Measurements from ENCODE around the gene ATP6V1G2.
"Not testable (repeated sequence)": the region's sequence is repeated elsewhere in the genome, so short reads cannot be mapped to it uniquely, and the experiment has no call there.

ATP6V1G2 gene

DNA sequence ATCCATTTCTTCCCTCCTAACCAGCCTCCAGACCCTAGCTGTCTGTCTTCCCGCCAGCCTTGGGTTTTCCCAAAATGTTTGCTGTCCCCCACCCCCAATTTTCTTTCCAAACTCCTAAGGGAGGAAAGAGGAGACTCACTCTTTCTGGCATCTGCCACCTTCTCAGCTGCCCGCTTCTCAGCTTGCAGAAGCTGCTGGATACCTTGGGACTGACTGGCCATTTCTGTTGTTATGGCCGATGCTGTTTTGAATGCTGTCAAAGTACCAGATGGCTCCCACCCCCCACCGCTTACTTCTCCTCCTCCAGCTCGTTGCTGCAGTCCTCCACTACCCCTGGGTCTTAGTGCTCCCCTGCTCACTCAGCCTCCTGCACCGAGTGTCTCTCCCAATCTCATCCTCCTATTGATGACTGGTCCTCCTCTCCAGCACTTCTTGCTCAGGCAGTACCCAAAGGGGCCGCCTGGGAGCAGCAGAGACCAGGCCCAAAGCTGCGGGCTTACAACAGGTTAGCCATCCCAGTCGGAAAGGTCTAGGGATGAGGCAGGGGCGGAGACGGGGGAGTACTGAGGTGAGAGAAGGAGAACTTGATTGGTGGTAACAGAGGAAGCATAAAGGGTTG lies at the start of gene ATP6V1G2:
ATP6V1G2 (minus strand) TSS at position 270 of the 619 bp plus-strand sequence; CDS start at position 221, 49 bp downstream.
- peak; percentile 94 for DNase-seq (ENCODE audit: low read depth)
- TF ChIP-seq, protein P1, sequence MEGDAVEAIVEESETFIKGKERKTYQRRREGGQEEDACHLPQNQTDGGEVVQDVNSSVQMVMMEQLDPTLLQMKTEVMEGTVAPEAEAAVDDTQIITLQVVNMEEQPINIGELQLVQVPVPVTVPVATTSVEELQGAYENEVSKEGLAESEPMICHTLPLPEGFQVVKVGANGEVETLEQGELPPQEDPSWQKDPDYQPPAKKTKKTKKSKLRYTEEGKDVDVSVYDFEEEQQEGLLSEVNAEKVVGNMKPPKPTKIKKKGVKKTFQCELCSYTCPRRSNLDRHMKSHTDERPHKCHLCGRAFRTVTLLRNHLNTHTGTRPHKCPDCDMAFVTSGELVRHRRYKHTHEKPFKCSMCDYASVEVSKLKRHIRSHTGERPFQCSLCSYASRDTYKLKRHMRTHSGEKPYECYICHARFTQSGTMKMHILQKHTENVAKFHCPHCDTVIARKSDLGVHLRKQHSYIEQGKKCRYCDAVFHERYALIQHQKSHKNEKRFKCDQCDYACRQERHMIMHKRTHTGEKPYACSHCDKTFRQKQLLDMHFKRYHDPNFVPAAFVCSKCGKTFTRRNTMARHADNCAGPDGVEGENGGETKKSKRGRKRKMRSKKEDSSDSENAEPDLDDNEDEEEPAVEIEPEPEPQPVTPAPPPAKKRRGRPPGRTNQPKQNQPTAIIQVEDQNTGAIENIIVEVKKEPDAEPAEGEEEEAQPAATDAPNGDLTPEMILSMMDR (IDR thresholded peaks at IDR 0.05; ENCODE audit: low read depth, low read length), result peak; percentile 98
- TF ChIP-seq MYC (IDR thresholded peaks at IDR 0.05; ENCODE audit: low read depth, low read length), result no peak; the same call in none of the 2 replicates
- TF ChIP-seq, protein P2, sequence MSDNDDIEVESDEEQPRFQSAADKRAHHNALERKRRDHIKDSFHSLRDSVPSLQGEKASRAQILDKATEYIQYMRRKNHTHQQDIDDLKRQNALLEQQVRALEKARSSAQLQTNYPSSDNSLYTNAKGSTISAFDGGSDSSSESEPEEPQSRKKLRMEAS (IDR thresholded peaks at IDR 0.05; ENCODE audit: low read depth, low read length), result no peak; the same call in 1 of the 2 replicates
- peak within 1 kb of the TSS; percentile 56 for H3K4me3 ChIP-seq (ENCODE audit: low read depth, low read length)

DNA sequence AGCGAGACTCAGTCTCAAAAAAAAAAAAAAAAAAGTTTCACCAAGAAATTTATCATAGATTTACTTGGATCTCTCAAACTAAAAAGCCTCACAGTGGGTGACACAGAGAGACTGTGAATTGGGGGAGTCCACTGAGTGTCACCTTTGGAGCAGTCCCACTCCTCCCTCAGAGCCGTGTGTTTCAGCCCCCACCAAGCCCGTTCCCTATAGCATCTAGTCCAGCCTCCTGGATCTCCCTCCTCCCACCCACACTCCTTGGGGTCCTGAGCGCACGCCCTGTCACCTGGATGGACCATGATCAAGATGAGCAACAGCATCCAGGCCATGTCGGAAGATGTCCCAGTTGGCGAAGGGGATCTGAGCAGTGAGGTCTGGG lies 46.0 kb upstream of the ATP6V1G2 start:
- no peak overlapping the region for H3K4me3 ChIP-seq (ENCODE audit: low read depth, low read length)
- no peak for DNase-seq (ENCODE audit: low read depth)
- TF ChIP-seq, protein P1 (IDR thresholded peaks at IDR 0.05; ENCODE audit: low read depth, low read length), result no peak
- no peak for TF ChIP-seq POLR2A (IDR thresholded peaks at IDR 0.05; ENCODE audit: extremely low read depth, insufficient read length)

DNA sequence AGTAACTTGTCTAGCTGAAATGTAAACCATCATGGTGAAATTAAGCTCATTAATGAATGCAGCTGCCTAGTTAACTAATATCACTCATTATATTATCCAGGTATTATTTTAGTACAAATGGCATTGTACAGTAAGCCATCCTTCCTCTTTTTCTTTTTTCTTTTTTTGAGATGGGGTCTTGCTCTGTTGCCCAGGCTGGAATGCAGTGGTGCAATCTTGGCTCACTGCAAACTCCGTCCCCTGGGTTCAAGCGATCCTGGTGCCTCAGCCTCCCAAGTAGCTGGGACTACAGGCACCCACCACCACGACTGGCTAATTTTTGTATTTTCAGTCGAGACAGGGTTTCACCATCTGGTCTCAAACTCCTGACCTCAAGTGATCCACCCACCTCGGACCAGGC lies 44.3 kb upstream of the ATP6V1G2 start:
- not testable (repeated sequence) for DNase-seq (ENCODE audit: low read depth); H3K4me3 ChIP-seq (ENCODE audit: low read depth, low read length)

DNA sequence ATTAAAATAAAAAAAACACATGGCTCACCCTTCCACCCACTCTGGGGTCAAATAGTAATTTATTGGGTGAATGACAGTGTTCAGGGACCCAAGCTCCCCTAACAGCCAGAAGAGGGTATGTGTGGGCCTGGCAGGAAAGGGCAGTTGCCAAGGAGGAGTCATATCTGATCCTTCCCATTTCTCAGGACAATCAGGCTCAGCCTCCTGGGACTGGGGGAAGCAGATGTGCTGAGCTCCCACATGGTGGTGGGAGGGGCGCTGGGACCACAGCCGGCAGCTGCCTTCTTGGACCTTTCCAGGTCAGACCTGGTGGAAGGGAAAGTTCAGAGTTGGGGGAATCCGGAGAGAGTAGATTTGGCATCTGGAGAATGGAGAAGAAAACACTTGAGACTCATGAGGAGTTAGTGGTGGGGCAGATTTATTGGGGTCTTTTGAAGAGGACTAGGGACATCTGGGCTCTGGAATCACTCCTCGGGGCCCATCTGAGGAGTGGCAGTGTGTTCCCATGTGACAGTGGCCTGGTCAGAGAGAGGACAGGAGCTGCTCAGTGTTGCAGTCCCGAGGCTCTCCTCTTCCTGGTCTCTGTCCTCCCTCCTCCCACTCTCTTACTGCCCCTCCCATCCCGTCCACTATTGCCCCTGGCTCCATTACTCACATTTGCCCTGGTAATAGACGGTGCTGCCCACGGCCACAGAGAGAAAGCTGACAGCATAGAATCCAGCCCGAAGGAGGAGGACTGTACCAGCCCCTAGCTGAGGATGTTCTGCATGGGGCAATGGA lies 42.7 kb upstream of the ATP6V1G2 start:
- peak; percentile 84 for DNase-seq (ENCODE audit: low read depth)
- no peak for TF ChIP-seq MYC (IDR thresholded peaks at IDR 0.05; ENCODE audit: low read depth, low read length)
- TF ChIP-seq, protein P2 (IDR thresholded peaks at IDR 0.05; ENCODE audit: low read depth, low read length), result no peak
- TF ChIP-seq, protein P1 (IDR thresholded peaks at IDR 0.05; ENCODE audit: low read depth, low read length), result no peak
- no peak for TF ChIP-seq POLR2A (IDR thresholded peaks at IDR 0.05; ENCODE audit: extremely low read depth, insufficient read length)
- H3K4me3 ChIP-seq (ENCODE audit: low read depth, low read length), result peak overlapping the region; percentile 73

DNA sequence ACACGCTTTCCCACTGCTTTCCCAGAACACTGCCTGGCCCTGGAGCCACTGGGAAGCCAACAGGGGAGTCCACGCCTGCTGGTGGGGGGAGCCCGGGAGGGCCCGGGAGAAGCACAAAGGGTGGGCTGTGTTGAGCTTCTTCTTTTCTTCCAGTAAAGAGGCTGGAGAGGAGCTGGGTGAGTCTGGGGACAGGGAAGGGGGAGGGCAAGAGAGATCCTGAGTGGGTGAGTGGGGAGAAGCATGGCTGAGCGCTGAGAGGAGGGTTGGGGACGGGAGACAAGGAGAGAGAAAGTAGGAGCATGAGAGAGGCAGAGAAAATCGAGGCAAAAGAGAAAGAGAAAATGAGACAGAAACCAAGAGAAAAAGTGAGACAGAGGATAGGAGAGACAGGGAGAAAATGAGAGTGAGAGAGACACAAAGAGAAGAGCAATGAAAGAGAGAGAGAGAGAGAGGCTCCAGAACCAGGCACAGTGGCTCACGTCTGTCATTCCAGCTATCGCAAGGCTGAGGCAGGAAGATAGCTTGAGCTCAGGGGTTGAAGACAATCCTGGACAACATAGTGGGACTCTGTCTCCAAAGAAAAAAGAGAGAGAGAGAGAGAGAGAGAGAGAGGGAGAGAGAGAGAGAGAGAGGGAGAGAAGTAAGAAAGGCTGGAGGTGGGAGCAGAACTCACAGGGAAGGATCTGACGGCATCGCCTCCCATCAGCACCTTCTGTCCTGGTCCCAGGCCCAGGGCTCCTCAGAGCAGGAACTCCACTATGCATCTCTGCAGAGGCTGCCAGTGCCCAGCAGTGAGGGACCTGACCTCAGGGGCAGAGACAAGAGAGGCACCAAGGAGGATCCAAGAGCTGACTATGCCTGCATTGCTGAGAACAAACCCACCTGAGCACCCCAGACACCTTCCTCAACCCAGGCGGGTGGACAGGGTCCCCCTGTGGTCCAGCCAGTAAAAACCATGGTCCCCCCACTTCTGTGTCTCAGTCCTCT lies 41.7 kb upstream of the ATP6V1G2 start:
- peak overlapping the region; percentile 73 for H3K4me3 ChIP-seq (ENCODE audit: low read depth, low read length)
- peak; percentile 36 for DNase-seq (ENCODE audit: low read depth)
- TF ChIP-seq, protein P1 (IDR thresholded peaks at IDR 0.05; ENCODE audit: low read depth, low read length), result no peak
- TF ChIP-seq, protein P2 (IDR thresholded peaks at IDR 0.05; ENCODE audit: low read depth, low read length), result no peak
- TF ChIP-seq POLR2A (IDR thresholded peaks at IDR 0.05; ENCODE audit: extremely low read depth, insufficient read length), result no peak
- no peak for TF ChIP-seq MYC (IDR thresholded peaks at IDR 0.05; ENCODE audit: low read depth, low read length)
